Natural killer cell (primary cell): ENCODE results near the gene TTC22. TPM values are rescaled to one million over a fixed set of nuclear protein-coding genes. Genes with fewer than 3 reads are reported as not detected.

Experiments
- ATAC-seq, 3 donors: fragments of 150-1000 bp in 2 of 3; fragments of 200-7000 bp in 1 of 3; cut with Tn5 transposase; 1 replicate in 1 of 3; 2 replicates in 2 of 3; pipeline ENCODE4 v1.10.0; 2021; ENCODE audit warnings: mild to moderate bottlenecking in 2 of 3, moderate library complexity in 2 of 3
- DNase-seq, 2 donors: peaks; one replicate each; pipeline versions ENCODE4 v3.0.0 to v3.0.0-alpha.2; 2013 to 2021; ENCODE audit warnings: mixed read lengths in 1 of 2
- H3K27ac ChIP-seq: one replicate; pipeline ENCODE4 v1.5.1; 2013; ENCODE audit warnings: mild to moderate bottlenecking, low read length
- H3K27me3 ChIP-seq: one replicate; pipeline ENCODE4 v1.6.1; 2013; ENCODE audit warnings: low read length; ENCODE audit not compliant: control insufficient read depth, insufficient read depth
- H3K36me3 ChIP-seq: one replicate; pipeline ENCODE4 v1.6.1; 2013; ENCODE audit warnings: low read length; ENCODE audit not compliant: control insufficient read depth, insufficient read depth
- H3K4me1 ChIP-seq: one replicate; pipeline ENCODE4 v1.6.1; 2013; ENCODE audit warnings: low read length; ENCODE audit not compliant: control insufficient read depth, insufficient read depth
- H3K4me3 ChIP-seq: one replicate; pipeline ENCODE4 v1.5.1; 2013; ENCODE audit warnings: low read length
- H3K9me3 ChIP-seq: one replicate; pipeline ENCODE4 v1.6.1; 2013; ENCODE audit warnings: low read length; ENCODE audit not compliant: control insufficient read depth, insufficient read depth
- H3K27ac Mint-ChIP-seq, 2 donors: one replicate each; pipeline ENCODE4 v1.8.0; 2022; ENCODE audit warnings: mild to moderate bottlenecking in 2 of 2, mixed read lengths in 2 of 2, moderate library complexity in 1 of 2
- H3K27me3 Mint-ChIP-seq, 2 donors: one replicate each; pipeline ENCODE4 v1.8.0; 2022; ENCODE audit warnings: low read depth in 2 of 2, mixed read lengths in 2 of 2
- H3K36me3 Mint-ChIP-seq: one replicate; pipeline ENCODE4 v1.8.0; 2022; ENCODE audit warnings: mixed read lengths
- H3K4me1 Mint-ChIP-seq, 2 donors: one replicate each; pipeline ENCODE4 v1.8.0; 2022; ENCODE audit warnings: mixed read lengths in 2 of 2
- H3K4me3 Mint-ChIP-seq: one replicate; pipeline ENCODE4 v1.8.0; 2022; ENCODE audit warnings: mild to moderate bottlenecking, moderate library complexity, mixed read lengths
- H3K9me3 Mint-ChIP-seq, 2 donors: one replicate each; pipeline ENCODE4 v1.8.0; 2022; ENCODE audit warnings: mixed read lengths in 2 of 2
- WGBS: methylation state at CpG from one replicate; pipeline ENCODE4 v1.1.7; 2013; ENCODE audit warnings: missing lambda C conversion rate; ENCODE audit not compliant: insufficient coverage; 5-methylcytosine and 5-hydroxymethylcytosine counted together
- intact Hi-C: fragments of 100-400 bp; cut with micrococcal nuclease; formaldehyde crosslinking; loops from one replicate; pipeline ENCODE4 v1.14.2; 2022
- total RNA-seq, 4 donors: library from RNA; stranded (reverse); fragments of 120-200 nt in 1 of 4; gene quantifications; one replicate each; pipeline versions ENCODE4 v1.2.3 to v1.2.4, GENCODE V29; 2013 to 2022
- TF ChIP-seq, protein P1 (sequence below): fragments of 200-600 bp; IDR thresholded peaks from one replicate; pipeline ENCODE4 v1.8.0; 2022; ENCODE audit warnings: antibody characterized with exemption

The TTC22 gene
- total RNA-seq, 3 donors from 2014 or later (not counting 1 experiment from before 2014, with no cell fraction given), result 17.8 to 30.8 (median 26.5) TPM

DNA sequence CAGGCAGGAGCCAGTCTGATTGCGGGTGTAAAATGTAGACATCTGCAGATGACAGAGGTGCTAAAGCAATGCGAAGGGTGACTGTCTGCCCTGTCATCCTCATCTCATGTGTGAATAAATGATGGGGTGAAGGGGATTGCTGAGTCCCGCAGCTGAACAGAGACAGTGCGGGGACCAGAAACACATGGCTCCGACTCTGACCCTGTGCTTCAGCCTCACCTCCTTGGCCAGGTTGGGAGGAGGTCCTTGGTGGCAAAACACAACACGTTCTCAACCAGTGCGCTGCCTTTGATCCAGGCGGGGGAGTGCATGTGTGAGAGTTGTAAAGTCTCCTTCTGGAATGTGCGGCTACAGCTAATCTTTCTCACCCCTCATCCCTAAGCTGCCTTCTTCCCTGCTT, 32.0 kb upstream of the TTC22 start:
- H3K27ac ChIP-seq, result no peak overlapping the region
- peaks cover 4% of the 10 kb centered on the region for H3K9me3 ChIP-seq
- H3K36me3 Mint-ChIP-seq, result peaks cover 11% of the 10 kb centered on the region
- no peak for ATAC-seq
- TF ChIP-seq, protein P1, sequence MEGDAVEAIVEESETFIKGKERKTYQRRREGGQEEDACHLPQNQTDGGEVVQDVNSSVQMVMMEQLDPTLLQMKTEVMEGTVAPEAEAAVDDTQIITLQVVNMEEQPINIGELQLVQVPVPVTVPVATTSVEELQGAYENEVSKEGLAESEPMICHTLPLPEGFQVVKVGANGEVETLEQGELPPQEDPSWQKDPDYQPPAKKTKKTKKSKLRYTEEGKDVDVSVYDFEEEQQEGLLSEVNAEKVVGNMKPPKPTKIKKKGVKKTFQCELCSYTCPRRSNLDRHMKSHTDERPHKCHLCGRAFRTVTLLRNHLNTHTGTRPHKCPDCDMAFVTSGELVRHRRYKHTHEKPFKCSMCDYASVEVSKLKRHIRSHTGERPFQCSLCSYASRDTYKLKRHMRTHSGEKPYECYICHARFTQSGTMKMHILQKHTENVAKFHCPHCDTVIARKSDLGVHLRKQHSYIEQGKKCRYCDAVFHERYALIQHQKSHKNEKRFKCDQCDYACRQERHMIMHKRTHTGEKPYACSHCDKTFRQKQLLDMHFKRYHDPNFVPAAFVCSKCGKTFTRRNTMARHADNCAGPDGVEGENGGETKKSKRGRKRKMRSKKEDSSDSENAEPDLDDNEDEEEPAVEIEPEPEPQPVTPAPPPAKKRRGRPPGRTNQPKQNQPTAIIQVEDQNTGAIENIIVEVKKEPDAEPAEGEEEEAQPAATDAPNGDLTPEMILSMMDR, result no peak
- no peak overlapping the region for H3K4me3 Mint-ChIP-seq
- H3K4me1 Mint-ChIP-seq, result no peaks in the 10 kb centered on the region
- WGBS, result 93% methylated on average over 9 of the region's 9 CpGs
- no peaks in the 10 kb centered on the region for H3K27me3 Mint-ChIP-seq
- DNase-seq, result no peak
- intact Hi-C loops, result no loop called here
- no peak overlapping the region for H3K4me3 ChIP-seq
- H3K4me1 ChIP-seq, result no peaks in the 10 kb centered on the region
- peaks cover 17% of the 10 kb centered on the region for H3K36me3 ChIP-seq
- no peak overlapping the region for H3K27ac Mint-ChIP-seq
- H3K9me3 Mint-ChIP-seq, result no peaks in the 10 kb centered on the region
- H3K27me3 ChIP-seq, result no peaks in the 10 kb centered on the region

DNA sequence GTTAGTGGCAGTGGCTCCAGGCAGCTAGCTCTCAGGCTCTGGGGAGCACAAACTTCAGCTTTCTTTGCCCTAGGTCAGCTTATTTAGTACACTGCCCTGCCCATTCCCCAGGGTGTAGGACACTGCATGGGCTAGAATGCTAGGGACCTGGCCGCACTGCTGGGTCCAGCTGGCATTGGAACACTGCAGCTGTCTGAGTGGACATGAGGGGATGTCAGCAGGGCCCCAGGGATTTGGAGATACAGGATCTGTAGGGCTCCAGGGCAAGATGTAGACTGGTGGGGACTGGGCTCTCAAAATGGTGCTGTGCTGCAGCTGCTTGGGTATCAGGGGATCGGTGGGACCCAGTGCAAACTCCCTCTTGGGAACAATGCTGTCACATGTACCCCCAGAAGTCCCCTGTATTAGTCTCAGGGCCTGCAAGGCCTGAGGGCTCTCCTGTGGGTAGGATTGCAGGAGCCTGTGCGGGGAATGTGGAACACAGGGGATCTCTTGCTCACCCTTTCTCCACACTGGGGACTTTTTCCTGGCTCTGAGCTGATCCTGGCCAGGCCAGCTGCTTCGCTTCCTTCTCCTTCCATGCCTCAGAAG, 25.2 kb upstream of the TTC22 start:
- TF ChIP-seq, protein P1, result no peak
- ATAC-seq (no peak), DNase-seq (no peak)
- Histone ChIP-seq H3K4me1 (no peaks in the 10 kb centered on the region), H3K4me3 (no peak overlapping the region), H3K27me3 (no peaks in the 10 kb centered on the region), H3K36me3 (peaks cover 36% of the 10 kb centered on the region), H3K27ac (no peak overlapping the region), H3K9me3 (peaks cover 16% of the 10 kb centered on the region)
- Mint-ChIP-seq H3K27ac (no peak overlapping the region), H3K36me3 (peaks cover 48% of the 10 kb centered on the region), H3K4me1 (peaks cover under 1 to 6% of the 10 kb centered on the region in 2 donors), H3K9me3 (peaks cover 7 to 18% of the 10 kb centered on the region in 2 donors), H3K27me3 (no peaks in the 10 kb centered on the region), H3K4me3 (no peak overlapping the region)
- WGBS, result 93% methylated on average over 4 of the region's 4 CpGs
- intact Hi-C loops, result no loop called here

DNA sequence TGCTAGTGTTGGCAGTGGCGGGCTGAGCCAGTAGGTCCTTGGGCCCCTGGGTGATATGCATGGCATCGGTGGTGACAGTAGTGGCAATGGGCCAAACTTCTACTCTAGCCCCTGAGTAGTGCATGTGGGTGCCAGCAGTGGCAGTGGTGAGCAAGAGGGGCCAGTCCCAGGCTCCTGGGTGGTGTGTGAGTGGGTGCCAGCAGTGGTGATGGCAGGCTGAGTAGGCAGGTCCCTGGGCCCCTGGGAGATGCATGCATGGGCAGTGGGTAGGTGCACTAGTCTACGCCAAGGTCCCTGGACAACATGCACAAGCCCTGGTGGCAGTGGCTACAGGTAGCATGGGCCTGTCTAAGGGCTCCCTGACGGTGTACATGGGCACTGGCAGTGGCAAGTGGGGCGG, 24.6 kb upstream of the TTC22 start:
- peaks cover 31% of the 10 kb centered on the region for H3K36me3 ChIP-seq
- no peaks in the 10 kb centered on the region for H3K27me3 Mint-ChIP-seq
- intact Hi-C loops, result no loop called here

More for the DNA sequence above, 24.6 kb upstream of the TTC22 start:
- peaks cover 5 to 12% of the 10 kb centered on the region in 2 donors for H3K4me1 Mint-ChIP-seq
- no peaks in the 10 kb centered on the region for H3K4me1 ChIP-seq
- no peak overlapping the region for H3K27ac ChIP-seq
- H3K36me3 Mint-ChIP-seq, result peaks cover 47% of the 10 kb centered on the region
- no peaks in the 10 kb centered on the region for H3K27me3 ChIP-seq
- H3K9me3 Mint-ChIP-seq, result peaks cover 7 to 18% of the 10 kb centered on the region in 2 donors
- DNase-seq (no peak), ATAC-seq (no peak)
- H3K4me3 Mint-ChIP-seq, result no peak overlapping the region
- TF ChIP-seq, protein P1, result no peak
- peak overlapping the region in 1 of 2 donors; percentile 60 for H3K27ac Mint-ChIP-seq
- no peak overlapping the region for H3K4me3 ChIP-seq
- WGBS, result 92% methylated on average over 5 of the region's 5 CpGs
- H3K9me3 ChIP-seq, result peaks cover 16% of the 10 kb centered on the region
